ENCODE results near the gene EDDM13. TPM values are rescaled to one million over a fixed set of nuclear protein-coding genes. Genes with fewer than 3 reads are reported as not detected.
"Not testable (repeated sequence)": the region's sequence is repeated elsewhere in the genome, so short reads cannot be mapped to it uniquely, and the experiment has no call there.

EDDM13 gene
- polyA plus RNA-seq, 3 donors, result 1.4 to 2.7 (median 1.9) TPM

- no peak for DNase-seq (ENCODE audit: low read depth in 3 of 3, low spot score in 2 of 3)
Measured at GRCh38 chr19:56294549-56294948, 22.0 kb downstream of the EDDM13 start.

- DNase-seq (ENCODE audit: low read depth in 3 of 3, low spot score in 2 of 3), result no peak
Measured at GRCh38 chr19:56295531-56296455, 23.2 kb downstream of the EDDM13 start.

GRCh38 chr19:56297010-56297409 lies 24.5 kb downstream of the EDDM13 start:
- DNase-seq (ENCODE audit: low read depth in 3 of 3, low spot score in 2 of 3), result no peak

GRCh38 chr19:56299688-56300087 lies 27.1 kb downstream of the EDDM13 start:
- DNase-seq (ENCODE audit: low read depth in 3 of 3, low spot score in 2 of 3), result no peak

GRCh38 chr19:56301155-56301554 lies 28.6 kb downstream of the EDDM13 start:
- no peak for DNase-seq (ENCODE audit: low read depth in 3 of 3, low spot score in 2 of 3)

GRCh38 chr19:56301886-56302620 lies 29.5 kb downstream of the EDDM13 start:
- DNase-seq (ENCODE audit: low read depth in 3 of 3, low spot score in 2 of 3), result no peak

- no peak for DNase-seq (ENCODE audit: low read depth in 3 of 3, low spot score in 2 of 3)
Measured at GRCh38 chr19:56304243-56304642, 31.7 kb downstream of the EDDM13 start.

GRCh38 chr19:56306016-56306415 lies 33.5 kb downstream of the EDDM13 start:
- DNase-seq (ENCODE audit: low read depth in 3 of 3, low spot score in 2 of 3), result peak in 1 of 3 donors; percentile 26

GRCh38 chr19:56307062-56307461 lies 34.5 kb downstream of the EDDM13 start:
- DNase-seq (ENCODE audit: low read depth in 3 of 3, low spot score in 2 of 3), result not testable (repeated sequence)

GRCh38 chr19:56308792-56309191 lies 36.2 kb downstream of the EDDM13 start:
- no peak for DNase-seq (ENCODE audit: low read depth in 3 of 3, low spot score in 2 of 3)

- no peak for DNase-seq (ENCODE audit: low read depth in 3 of 3, low spot score in 2 of 3)
Measured at GRCh38 chr19:56309511-56310185, 37.1 kb downstream of the EDDM13 start.

GRCh38 chr19:56310462-56310861 lies 37.9 kb downstream of the EDDM13 start:
- no peak for DNase-seq (ENCODE audit: low read depth in 3 of 3, low spot score in 2 of 3)

- no peak for DNase-seq (ENCODE audit: low read depth in 3 of 3, low spot score in 2 of 3)
Measured at GRCh38 chr19:56312342-56312741, 39.8 kb downstream of the EDDM13 start.

- DNase-seq (ENCODE audit: low read depth in 3 of 3, low spot score in 2 of 3), result no peak
Measured at GRCh38 chr19:56312787-56313657, 40.5 kb downstream of the EDDM13 start.

- no peak for DNase-seq (ENCODE audit: low read depth in 3 of 3, low spot score in 2 of 3)
Measured at GRCh38 chr19:56314018-56314380, 41.5 kb downstream of the EDDM13 start.

GRCh38 chr19:56314381-56315076 lies 42.0 kb downstream of the EDDM13 start, which contains the start of gene ZSCAN5A:
Gene ZSCAN5A (minus strand): TSS chr19:56314839. CDS start chr19:56225046, 89,793 bp downstream.
- peak; percentile 96 to 99 (median 96) for DNase-seq (ENCODE audit: low read depth in 3 of 3, low spot score in 2 of 3)

GRCh38 chr19:56315077-56315828 lies 42.7 kb downstream of the EDDM13 start:
- DNase-seq (ENCODE audit: low read depth in 3 of 3, low spot score in 2 of 3), result peak; percentile 97 to 100 (median 99)

GRCh38 chr19:56316728-56317127 lies 44.2 kb downstream of the EDDM13 start:
- no peak for DNase-seq (ENCODE audit: low read depth in 3 of 3, low spot score in 2 of 3)

GRCh38 chr19:56317749-56318148 lies 45.2 kb downstream of the EDDM13 start:
- no peak for DNase-seq (ENCODE audit: low read depth in 3 of 3, low spot score in 2 of 3)
